ENCODE measurements around the gene TRMO. TPM values are rescaled to one million over a fixed set of nuclear protein-coding genes. Genes with fewer than 3 reads are reported as not detected.
A peak's percentile ranks its signal among the peaks of the same experiment; 100 is the strongest.

TRMO gene
- total RNA-seq, 2 donors from 2014 or later: 44.8 to 45.2 TPM

- intact Hi-C loops (cut with DNase I): loop anchor here (5.0 kb wide), 1 partner anchor 133 kb away; the partner anchor contains the start of gene NANS
- Histone ChIP-seq H3K4me3 (no peak overlapping the region), H3K4me1 (replicated peaks) (no peaks in the 10 kb centered on the region), H3K36me3 (no peaks in the 10 kb centered on the region), H3K27ac (no peak overlapping the region), H3K9me3 (no peaks in the 10 kb centered on the region), H3K27me3 (replicated peaks; ENCODE audit: insufficient read depth) (no peaks in the 10 kb centered on the region)
- 55% methylated on average over 4 of the region's 4 CpGs for WGBS
- DNase-seq (ENCODE audit: low spot score): no peak
- TF ChIP-seq, protein P1, sequence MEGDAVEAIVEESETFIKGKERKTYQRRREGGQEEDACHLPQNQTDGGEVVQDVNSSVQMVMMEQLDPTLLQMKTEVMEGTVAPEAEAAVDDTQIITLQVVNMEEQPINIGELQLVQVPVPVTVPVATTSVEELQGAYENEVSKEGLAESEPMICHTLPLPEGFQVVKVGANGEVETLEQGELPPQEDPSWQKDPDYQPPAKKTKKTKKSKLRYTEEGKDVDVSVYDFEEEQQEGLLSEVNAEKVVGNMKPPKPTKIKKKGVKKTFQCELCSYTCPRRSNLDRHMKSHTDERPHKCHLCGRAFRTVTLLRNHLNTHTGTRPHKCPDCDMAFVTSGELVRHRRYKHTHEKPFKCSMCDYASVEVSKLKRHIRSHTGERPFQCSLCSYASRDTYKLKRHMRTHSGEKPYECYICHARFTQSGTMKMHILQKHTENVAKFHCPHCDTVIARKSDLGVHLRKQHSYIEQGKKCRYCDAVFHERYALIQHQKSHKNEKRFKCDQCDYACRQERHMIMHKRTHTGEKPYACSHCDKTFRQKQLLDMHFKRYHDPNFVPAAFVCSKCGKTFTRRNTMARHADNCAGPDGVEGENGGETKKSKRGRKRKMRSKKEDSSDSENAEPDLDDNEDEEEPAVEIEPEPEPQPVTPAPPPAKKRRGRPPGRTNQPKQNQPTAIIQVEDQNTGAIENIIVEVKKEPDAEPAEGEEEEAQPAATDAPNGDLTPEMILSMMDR (IDR thresholded peaks at IDR 0.05): no peak
- TF ChIP-seq POLR2AphosphoS5 (IDR thresholded peaks at IDR 0.05) (no peak), POLR2A (IDR thresholded peaks at IDR 0.05) (no peak)
Observed at GRCh38 chr9:97924386-97924785, 2.1 kb upstream of the TRMO start.

GRCh38 chr9:97923529-97924108 is 1.3 kb upstream of the TRMO start:
- intact Hi-C loops (cut with DNase I): loop anchor here (2.0 to 5.0 kb wide), 4 partner anchors 59 to 331 kb away; partner anchors contain the start of genes ANP32B, NANS and TBC1D2

GRCh38 chr9:97919217-97919813 is 3.0 kb downstream of the TRMO start:
- H3K4me1 ChIP-seq (replicated peaks): no peaks in the 10 kb centered on the region
- TF ChIP-seq, protein P1 (IDR thresholded peaks at IDR 0.05): no peak
- TF ChIP-seq POLR2A (IDR thresholded peaks at IDR 0.05) (no peak), POLR2AphosphoS5 (IDR thresholded peaks at IDR 0.05) (no peak)
- no peaks in the 10 kb centered on the region for H3K36me3 ChIP-seq
- peak overlapping the region; percentile 12 to 35 for H3K27ac ChIP-seq
- no peak overlapping the region for H3K4me3 ChIP-seq
- no peak for DNase-seq (ENCODE audit: low spot score)
- no peaks in the 10 kb centered on the region for H3K9me3 ChIP-seq
- intact Hi-C loops (cut with DNase I): no loop called here
- H3K27me3 ChIP-seq (replicated peaks; ENCODE audit: insufficient read depth): no peaks in the 10 kb centered on the region

More at GRCh38 chr9:97923529-97924108, 1.3 kb upstream of the TRMO start:
- no peak overlapping the region for H3K4me3 ChIP-seq
- no peaks in the 10 kb centered on the region for H3K27me3 ChIP-seq (replicated peaks; ENCODE audit: insufficient read depth)
- H3K4me1 ChIP-seq (replicated peaks): no peaks in the 10 kb centered on the region
- no peak for TF ChIP-seq POLR2A (IDR thresholded peaks at IDR 0.05)
- TF ChIP-seq, protein P1 (IDR thresholded peaks at IDR 0.05): peak; percentile 76 to 79 (median 78)
- peak; percentile 70 for TF ChIP-seq POLR2AphosphoS5 (IDR thresholded peaks at IDR 0.05)
- peak overlapping the region; percentile 96 to 98 for H3K27ac ChIP-seq
- H3K36me3 ChIP-seq: no peaks in the 10 kb centered on the region
- H3K9me3 ChIP-seq: no peaks in the 10 kb centered on the region
- WGBS: 0% methylated on average over 8 of the region's 8 CpGs
- DNase-seq (ENCODE audit: low spot score): peak; percentile 78

DNA sequence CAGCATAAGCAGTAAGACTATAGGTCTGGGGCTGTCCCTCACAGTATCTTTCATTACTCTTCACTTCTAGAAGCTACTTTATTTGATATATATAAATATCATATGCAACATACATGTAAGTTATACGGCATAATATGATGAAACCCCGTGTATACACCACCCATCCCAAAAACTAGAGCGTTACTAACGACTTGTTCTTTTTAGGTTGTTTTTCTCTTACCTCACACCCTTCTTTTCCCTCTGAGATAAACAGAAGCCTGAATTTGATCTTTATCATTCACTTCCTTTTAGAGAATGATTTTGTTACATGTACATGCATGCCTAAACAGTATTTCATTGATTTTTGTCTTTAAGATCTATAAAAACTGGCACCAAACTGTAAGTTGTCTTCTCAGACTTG is 3.7 kb downstream of the TRMO start:
- intact Hi-C loops (cut with DNase I): no loop called here
- 29% methylated on average over 4 of the region's 4 CpGs for WGBS
- TF ChIP-seq POLR2A (IDR thresholded peaks at IDR 0.05): no peak
- TF ChIP-seq, protein P1 (IDR thresholded peaks at IDR 0.05): no peak
- TF ChIP-seq POLR2AphosphoS5 (IDR thresholded peaks at IDR 0.05): no peak
- Histone ChIP-seq H3K27me3 (replicated peaks; ENCODE audit: insufficient read depth) (no peaks in the 10 kb centered on the region), H3K36me3 (no peaks in the 10 kb centered on the region), H3K9me3 (no peaks in the 10 kb centered on the region), H3K27ac (peak overlapping the region in 1 of 2 donors; percentile 35), H3K4me3 (no peak overlapping the region), H3K4me1 (replicated peaks) (no peaks in the 10 kb centered on the region)
- no peak for DNase-seq (ENCODE audit: low spot score)

DNA sequence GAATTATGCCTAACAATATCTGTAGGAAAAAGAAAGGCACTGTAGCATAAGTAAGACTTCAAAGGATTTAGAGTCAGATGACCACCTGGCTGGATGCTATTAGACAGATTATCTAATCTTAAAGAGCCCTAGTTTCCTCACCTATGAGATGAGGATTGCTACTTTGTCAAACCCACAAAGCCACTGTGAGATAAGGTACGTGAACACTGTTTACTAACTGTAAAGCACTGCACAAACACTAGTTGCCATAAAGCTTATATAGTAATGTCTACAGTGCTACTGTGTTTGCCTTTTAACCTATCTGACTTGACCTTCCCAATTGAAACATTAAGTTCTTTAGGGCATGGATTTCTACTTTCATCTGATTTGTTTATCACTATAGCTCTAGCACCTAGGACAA is 10.3 kb downstream of the TRMO start:
- no peak for DNase-seq (ENCODE audit: low spot score)
- intact Hi-C loops (cut with DNase I): no loop called here
- H3K4me3 ChIP-seq: no peak overlapping the region
- no peak overlapping the region for H3K27ac ChIP-seq
- H3K4me1 ChIP-seq (replicated peaks): no peaks in the 10 kb centered on the region
- TF ChIP-seq POLR2AphosphoS5 (IDR thresholded peaks at IDR 0.05) (no peak), POLR2A (IDR thresholded peaks at IDR 0.05) (no peak)
- TF ChIP-seq, protein P1 (IDR thresholded peaks at IDR 0.05): no peak
- H3K36me3 ChIP-seq: no peaks in the 10 kb centered on the region
- 75% methylated on average over 1 of the region's 1 CpG for WGBS
- no peaks in the 10 kb centered on the region for H3K27me3 ChIP-seq (replicated peaks; ENCODE audit: insufficient read depth)
- no peaks in the 10 kb centered on the region for H3K9me3 ChIP-seq
